Common myeloid progenitor, CD34-positive (primary cell): ENCODE measurements around the gene ASCC2.

Source experiments
- CTCF ChIA-PET: fragments of 350-600 bp; sonication (Branson Sonifier 250); formaldehyde crosslinking; loops from one replicate; lab custom pipeline; 2021; ENCODE audit warnings: antibody characterized with exemption; lab: Charles Lee
- POLR2A ChIA-PET: fragments of 350-600 bp; sonication (Branson Sonifier 250); formaldehyde crosslinking; loops from one replicate; lab custom pipeline; 2021; ENCODE audit warnings: antibody characterized with exemption; lab: Charles Lee
- DNase-seq, 3 donors: peaks; one replicate each; pipeline versions ENCODE4 v3.0.0 to v3.0.0-alpha.2; 2013
- H3K27ac ChIP-seq, 2 experiments: 1 replicate in 1 of 2; 2 replicates in 1 of 2; pipeline ENCODE4 v1.7.0; 2013; ENCODE audit warnings: inconsistent platforms in 2 of 2, low read length in 2 of 2, mild to moderate bottlenecking in 2 of 2, low read depth in 1 of 2, moderate library complexity in 1 of 2; ENCODE audit not compliant: severe bottlenecking in 2 of 2, insufficient read depth in 1 of 2, poor library complexity in 1 of 2
- H3K27me3 ChIP-seq, 5 experiments: replicated peaks in 2 of 5; 1 replicate in 3 of 5; 2 replicates in 2 of 5; pipeline versions ENCODE4 v1.6.1 to v1.7.0; 2013; ENCODE audit warnings: low read length in 4 of 5, mild to moderate bottlenecking in 2 of 5, moderate library complexity in 2 of 5, inconsistent platforms in 1 of 5; ENCODE audit not compliant: insufficient read depth in 5 of 5, control insufficient read depth in 4 of 5
- H3K36me3 ChIP-seq, 4 experiments: 1 replicate in 2 of 4; 2 replicates in 2 of 4; pipeline versions ENCODE4 v1.6.1 to v1.7.0; 2013; ENCODE audit warnings: low read length in 3 of 4, control low read depth in 1 of 4, mild to moderate bottlenecking in 1 of 4; ENCODE audit not compliant: control insufficient read depth in 4 of 4, insufficient read depth in 4 of 4
- H3K4me1 ChIP-seq, 4 experiments: 1 replicate in 3 of 4; 2 replicates in 1 of 4; pipeline versions ENCODE4 v1.6.1 to v1.7.1; 2013; ENCODE audit warnings: low read length in 3 of 4, mild to moderate bottlenecking in 3 of 4, control low read depth in 1 of 4, inconsistent platforms in 1 of 4, moderate library complexity in 1 of 4; ENCODE audit not compliant: control insufficient read depth in 4 of 4, insufficient read depth in 4 of 4; ENCODE audit errors: control extremely low read depth in 1 of 4
- H3K4me3 ChIP-seq, 7 experiments: 1 replicate in 4 of 7; 2 replicates in 3 of 7; pipeline versions ENCODE4 v1.5.1 to v1.7.0; 2013; ENCODE audit warnings: mild to moderate bottlenecking in 7 of 7, low read length in 6 of 7, moderate library complexity in 6 of 7, inconsistent platforms in 2 of 7, low read depth in 2 of 7, control low read depth in 1 of 7; ENCODE audit not compliant: insufficient read depth in 4 of 7, control insufficient read depth in 1 of 7; ENCODE audit errors: extremely low read depth in 1 of 7
- H3K9me3 ChIP-seq, 5 experiments: 1 replicate in 4 of 5; 2 replicates in 1 of 5; pipeline versions ENCODE4 v1.6.1 to v1.7.1; 2013; ENCODE audit warnings: low read length in 4 of 5, mild to moderate bottlenecking in 2 of 5, inconsistent platforms in 1 of 5, low read depth in 1 of 5, moderate library complexity in 1 of 5; ENCODE audit not compliant: control insufficient read depth in 4 of 5, insufficient read depth in 2 of 5; ENCODE audit errors: control extremely low read depth in 1 of 5
- WGBS: methylation state at CpG from one replicate; pipeline ENCODE4 v1.1.5; 2013; ENCODE audit not compliant: insufficient coverage; 5-methylcytosine and 5-hydroxymethylcytosine counted together

The ASCC2 gene

DNA sequence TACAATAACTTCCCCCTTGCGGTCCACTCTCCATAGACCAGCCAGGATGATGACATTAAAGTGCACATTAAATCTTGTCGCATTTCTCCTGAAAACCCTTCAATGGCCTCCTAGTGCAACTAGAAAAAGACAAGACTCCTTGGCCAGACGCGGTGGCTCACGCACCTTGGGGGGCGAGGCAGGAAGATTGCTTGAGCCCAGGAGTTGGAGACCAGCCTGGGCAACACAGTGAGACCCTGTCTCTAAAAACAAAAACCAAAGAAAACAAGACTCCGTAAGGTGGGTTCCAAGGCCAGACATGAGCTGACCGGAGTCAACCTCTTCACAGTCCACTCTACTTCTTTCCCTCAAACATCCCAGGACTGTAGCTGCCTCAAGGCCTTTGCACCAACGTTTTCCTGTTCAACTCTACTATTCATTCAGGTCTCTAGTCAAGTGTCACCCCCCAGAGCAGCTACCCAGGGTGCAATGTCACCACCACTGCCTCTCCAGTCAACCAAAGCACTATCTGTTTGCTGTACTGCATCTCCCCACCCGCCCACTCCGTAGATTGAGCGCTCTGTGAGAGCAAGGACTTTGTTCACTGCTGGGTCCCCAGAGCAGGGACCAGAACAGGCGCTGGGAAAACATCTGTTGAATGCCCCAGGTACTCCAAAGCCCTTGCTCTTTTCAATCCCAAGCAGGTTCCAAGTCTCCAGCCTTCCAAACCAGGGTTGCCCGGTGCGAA is 72.0 kb downstream of the ASCC2 start:
- peak overlapping the region; percentile 82 to 91 for H3K27ac ChIP-seq
- peak in 2 of 3 donors; percentile 51 to 65 for DNase-seq
- no peaks in the 10 kb centered on the region for H3K27me3 ChIP-seq
- ChIA-PET POLR2A (interaction anchor here (1.0 to 1.7 kb wide), 2 partner anchors 12 to 32 kb away, joined by 3 to 6 read pairs; no protein-coding TSS in a partner anchor), CTCF (interaction anchor here (0.7 to 0.9 kb wide), 2 partner anchors 43 to 237 kb away, joined by 3 read pairs; no protein-coding TSS in a partner anchor)
- no peaks in the 10 kb centered on the region for H3K9me3 ChIP-seq
- peaks cover 0 to 28% (median 21%) of the 10 kb centered on the region in 4 experiments for H3K4me1 ChIP-seq
- WGBS = 62% methylated on average over 15 of the region's 15 CpGs
- peak overlapping the region; percentile 85 to 97 (median 95) for H3K4me3 ChIP-seq
- H3K36me3 ChIP-seq = peaks cover 0 to 15% (median 13%) of the 10 kb centered on the region in 4 experiments

DNA sequence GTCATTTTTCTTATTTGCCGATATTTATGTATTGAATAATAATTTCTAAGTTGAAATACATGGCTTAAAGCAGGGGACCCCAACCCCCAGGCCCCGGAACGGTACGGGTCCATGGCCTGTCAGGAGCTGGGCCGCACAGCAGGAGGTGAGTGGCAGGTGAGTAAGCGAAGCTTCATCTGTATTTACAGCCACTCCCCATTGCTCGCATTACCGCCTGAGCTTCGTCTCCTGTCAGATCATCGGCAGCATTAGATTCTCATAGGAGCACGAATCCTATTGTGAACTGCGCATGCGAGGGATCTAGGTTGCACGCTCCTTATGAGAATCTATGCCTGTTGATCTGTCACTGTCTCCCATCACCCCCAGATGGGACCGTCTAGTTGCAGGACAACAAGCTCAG is 75.8 kb downstream of the ASCC2 start:
- Histone ChIP-seq H3K4me1 (peaks cover 0 to 16% (median 10%) of the 10 kb centered on the region in 4 experiments), H3K9me3 (no peaks in the 10 kb centered on the region), H3K27ac (no peak overlapping the region), H3K36me3 (no peaks in the 10 kb centered on the region), H3K27me3 (no peaks in the 10 kb centered on the region), H3K4me3 (no peak overlapping the region)
- POLR2A ChIA-PET = no interaction called here
- WGBS = 98% methylated on average over 12 of the region's 15 CpGs
- CTCF ChIA-PET = no interaction called here
- DNase-seq = no peak

DNA sequence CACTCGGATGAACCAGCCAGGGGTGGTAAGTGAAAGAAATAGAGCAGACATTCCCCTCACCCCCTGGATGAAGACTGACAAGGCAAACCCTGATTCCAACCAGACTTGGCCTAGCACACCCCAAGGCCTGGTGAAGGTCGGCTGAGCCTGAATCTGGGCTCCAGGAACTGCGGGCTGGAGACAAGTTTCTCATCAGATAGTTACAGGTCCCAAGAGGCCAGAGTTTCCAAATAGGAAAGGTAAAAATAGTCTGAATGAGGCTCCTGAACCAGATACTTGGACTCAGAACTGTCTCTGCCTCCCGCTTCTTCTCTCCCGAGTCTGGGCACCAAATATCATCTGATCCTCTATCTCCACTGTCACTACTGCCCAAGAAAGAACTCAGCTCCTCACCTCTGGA is 79.1 kb downstream of the ASCC2 start:
- Histone ChIP-seq H3K27me3 (no peaks in the 10 kb centered on the region), H3K4me3 (no peak overlapping the region), H3K9me3 (no peaks in the 10 kb centered on the region), H3K36me3 (no peaks in the 10 kb centered on the region), H3K4me1 (peaks cover 0 to under 1% (median under 1%) of the 10 kb centered on the region in 4 experiments), H3K27ac (no peak overlapping the region)
- 90% methylated on average over 4 of the region's 5 CpGs for WGBS
- CTCF ChIA-PET = no interaction called here
- DNase-seq = no peak
- POLR2A ChIA-PET = no interaction called here

GRCh38 chr22:29758068-29758622 is 79.9 kb downstream of the ASCC2 start:
- DNase-seq = no peak
- POLR2A ChIA-PET = no interaction called here
- Histone ChIP-seq H3K4me1 (no peaks in the 10 kb centered on the region), H3K27ac (no peak overlapping the region), H3K9me3 (no peaks in the 10 kb centered on the region), H3K27me3 (no peaks in the 10 kb centered on the region), H3K36me3 (peaks cover 0 to 3% (median 0%) of the 10 kb centered on the region in 4 experiments), H3K4me3 (no peak overlapping the region)
- CTCF ChIA-PET = no interaction called here
- WGBS = 93% methylated on average over 2 of the region's 7 CpGs

GRCh38 chr22:29757096-29757495 is 81.0 kb downstream of the ASCC2 start:
- H3K27me3 ChIP-seq = no peaks in the 10 kb centered on the region
- ChIA-PET POLR2A (no interaction called here), CTCF (interaction anchor here (1.1 kb wide), 1 partner anchor 19 kb away, joined by 3 read pairs; no protein-coding TSS in a partner anchor)
- no peaks in the 10 kb centered on the region for H3K9me3 ChIP-seq
- DNase-seq = no peak
- no peak overlapping the region for H3K4me3 ChIP-seq
- H3K4me1 ChIP-seq = no peaks in the 10 kb centered on the region
- WGBS = no CpG with 5 or more reads among the region's 3 CpGs
- peaks cover 0 to 3% (median 1%) of the 10 kb centered on the region in 4 experiments for H3K36me3 ChIP-seq
- no peak overlapping the region for H3K27ac ChIP-seq

GRCh38 chr22:29756341-29756740 is 81.7 kb downstream of the ASCC2 start:
- 93% methylated on average over 7 of the region's 7 CpGs for WGBS
- Histone ChIP-seq H3K4me3 (no peak overlapping the region), H3K27me3 (no peaks in the 10 kb centered on the region), H3K4me1 (peaks cover 0 to 3% (median 0%) of the 10 kb centered on the region in 4 experiments), H3K9me3 (no peaks in the 10 kb centered on the region), H3K27ac (no peak overlapping the region), H3K36me3 (peaks cover 0 to 3% (median 1%) of the 10 kb centered on the region in 4 experiments)
- ChIA-PET CTCF (interaction anchor here (1.1 kb wide), 1 partner anchor 18 kb away, joined by 3 read pairs; no protein-coding TSS in a partner anchor), POLR2A (no interaction called here)
- DNase-seq = no peak

DNA sequence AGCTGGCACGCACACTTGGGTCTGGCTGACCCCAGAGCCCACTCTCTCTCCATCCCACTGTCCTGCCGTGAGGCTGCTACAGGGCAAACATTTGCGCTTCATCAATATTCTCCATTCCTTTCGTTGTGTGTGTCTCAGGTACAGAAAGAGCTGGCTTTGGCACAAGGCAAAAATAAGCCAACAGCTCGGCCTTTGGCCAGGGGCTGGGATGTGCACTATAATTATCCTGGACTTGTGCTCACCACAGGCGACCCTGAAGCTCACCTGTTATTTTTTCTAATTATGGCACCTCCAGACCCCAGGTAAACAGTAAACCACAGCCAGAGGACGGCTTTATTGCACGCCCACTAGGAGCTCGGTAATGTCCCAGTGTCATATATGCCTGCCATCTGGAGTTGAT is 82.2 kb downstream of the ASCC2 start:
- Histone ChIP-seq H3K27ac (no peak overlapping the region), H3K9me3 (no peaks in the 10 kb centered on the region), H3K36me3 (peaks cover 0 to 3% (median 1%) of the 10 kb centered on the region in 4 experiments), H3K4me1 (peaks cover 0 to 7% (median 0%) of the 10 kb centered on the region in 4 experiments), H3K4me3 (no peak overlapping the region), H3K27me3 (no peaks in the 10 kb centered on the region)
- WGBS = 98% methylated on average over 8 of the region's 9 CpGs
- POLR2A ChIA-PET = no interaction called here
- CTCF ChIA-PET = no interaction called here
- DNase-seq = no peak
